NCI-H187 treated with DMSO at 0.1 percent for 48 hours (cell line): ENCODE results near the gene CCN2.
"Not testable (repeated sequence)": the region's sequence is repeated elsewhere in the genome, so short reads cannot be mapped to it uniquely, and the experiment has no call there.

Experiments
- DNase-seq: peaks from one replicate; lab custom pipeline; 2025; lab: John Stamatoyannopoulos, UW

The CCN2 gene

GRCh38 chr6:131937703-131938631 lies 13.2 kb downstream of the CCN2 start:
- DNase-seq = no peak

GRCh38 chr6:131937226-131937625 lies 13.9 kb downstream of the CCN2 start:
- DNase-seq = no peak

GRCh38 chr6:131936156-131936555 lies 15.0 kb downstream of the CCN2 start:
- no peak for DNase-seq

GRCh38 chr6:131931063-131931750 lies 20.0 kb downstream of the CCN2 start:
- no peak for DNase-seq

- no peak for DNase-seq
These were observed 21.2 kb downstream of the CCN2 start for GRCh38 chr6:131929976-131930375.

GRCh38 chr6:131929264-131929663 lies 21.9 kb downstream of the CCN2 start:
- DNase-seq = no peak

- DNase-seq = no peak
These were observed 26.2 kb downstream of the CCN2 start for GRCh38 chr6:131924881-131925474.

- no peak for DNase-seq
These were observed 27.8 kb downstream of the CCN2 start for GRCh38 chr6:131923356-131923755.

GRCh38 chr6:131920656-131921055 lies 30.5 kb downstream of the CCN2 start:
- DNase-seq = no peak

- DNase-seq = no peak
These were observed 32.4 kb downstream of the CCN2 start for GRCh38 chr6:131918650-131919355.

GRCh38 chr6:131917763-131918649 lies 33.2 kb downstream of the CCN2 start:
- DNase-seq = no peak

- no peak for DNase-seq
These were observed 33.9 kb downstream of the CCN2 start for GRCh38 chr6:131917318-131917717.

- DNase-seq = no peak
These were observed 34.3 kb downstream of the CCN2 start for GRCh38 chr6:131916847-131917246.

- not testable (repeated sequence) for DNase-seq
These were observed 34.9 kb downstream of the CCN2 start for GRCh38 chr6:131916091-131916796.

GRCh38 chr6:131914967-131915751 lies 36.0 kb downstream of the CCN2 start:
- DNase-seq = no peak

- DNase-seq = no peak
These were observed 36.9 kb downstream of the CCN2 start for GRCh38 chr6:131914234-131914633.

GRCh38 chr6:131911951-131912350 lies 39.2 kb downstream of the CCN2 start:
- no peak for DNase-seq

GRCh38 chr6:131910956-131911355 lies 40.2 kb downstream of the CCN2 start:
- DNase-seq = no peak

- DNase-seq = no peak
These were observed 41.0 kb downstream of the CCN2 start for GRCh38 chr6:131910219-131910589.
